SK-N-SH (cell line): ENCODE results near the gene TRAPPC3. TPM values are rescaled to one million over a fixed set of nuclear protein-coding genes. Genes with fewer than 3 reads are reported as not detected.

Experiments
- CTCF ChIA-PET: fragments of 300-600, 350-600 bp; formaldehyde crosslinking; extraction: SDS; loops from one replicate; lab custom pipeline; 2021; lab: Yijun Ruan, JAX
- POLR2A ChIA-PET: fragments of 350-600 bp; sonication (Branson Sonifier 250); formaldehyde crosslinking; extraction: SDS; loops from one replicate; lab custom pipeline; 2020; ENCODE audit warnings: antibody characterized with exemption, inconsistent platforms; lab: Yijun Ruan, JAX
- DNase-seq: peaks from one replicate; pipeline ENCODE4 v3.0.0; 2012
- H2AFZ ChIP-seq: fragments of 200-600 bp; sonication (generic); 2 replicates; pipeline ENCODE4 v1.8.1; 2016; ENCODE audit warnings: antibody characterized with exemption, mild to moderate bottlenecking, low read depth
- H3F3A ChIP-seq: fragments of 200-600 bp; sonication (generic); replicated peaks from 2 replicates; pipeline ENCODE3; 2016; ENCODE audit warnings: antibody characterized with exemption, mild to moderate bottlenecking; ENCODE audit not compliant: insufficient read depth
- H3K27ac ChIP-seq, 2 experiments: fragments of 200-500 bp in 1 of 2; fragments of 200-600 bp in 1 of 2; sonication (Bioruptor generic) in 1 of 2; sonication (generic), shearing (Covaris generic) in 1 of 2; 2 replicates each; pipeline versions ENCODE4 v1.5.1 to v1.6.1; 2014 to 2016; ENCODE audit warnings: low read depth in 2 of 2, inconsistent platforms in 1 of 2, low read length in 1 of 2, mild to moderate bottlenecking in 1 of 2, mixed read lengths in 1 of 2
- H3K27me3 ChIP-seq: fragments of 200-600 bp; sonication (generic), shearing (Covaris generic); 2 replicates; pipeline ENCODE4 v1.6.1; 2016; ENCODE audit warnings: mixed run types; ENCODE audit not compliant: insufficient read depth
- H3K36me3 ChIP-seq, 2 experiments: fragments of 200-500 bp in 1 of 2; fragments of 200-600 bp in 1 of 2; sonication (Bioruptor generic) in 1 of 2; sonication (generic) in 1 of 2; replicated peaks in 1 of 2; 2 replicates each; pipeline versions ENCODE3 to v1.5.1; 2014 to 2016; ENCODE audit warnings: low read length in 1 of 2, mild to moderate bottlenecking in 1 of 2; ENCODE audit not compliant: insufficient read depth in 2 of 2, control insufficient read depth in 1 of 2
- H3K4me1 ChIP-seq, 2 experiments: fragments of 200-500 bp in 1 of 2; fragments of 200-600 bp in 1 of 2; sonication (Bioruptor generic) in 1 of 2; sonication (generic), shearing (Covaris generic) in 1 of 2; 2 replicates each; pipeline versions ENCODE4 v1.5.1 to v1.6.1; 2014 to 2016; ENCODE audit warnings: low read depth in 1 of 2, low read length in 1 of 2, mixed run types in 1 of 2; ENCODE audit not compliant: insufficient read depth in 2 of 2, control insufficient read depth in 1 of 2
- H3K4me2 ChIP-seq: fragments of 200-600 bp; sonication (generic), shearing (Covaris generic); 2 replicates; pipeline ENCODE4 v1.6.1; 2017; ENCODE audit warnings: mixed run types
- H3K4me3 ChIP-seq, 2 experiments: fragments of 200-500 bp in 1 of 2; fragments of 200-600 bp in 1 of 2; sonication (Bioruptor generic) in 1 of 2; sonication (generic), shearing (Covaris generic) in 1 of 2; 2 replicates each; pipeline versions ENCODE4 v1.5.1 to v1.8.1; 2014 to 2016; ENCODE audit warnings: low read depth in 2 of 2, inconsistent platforms in 1 of 2, low read length in 1 of 2, mild to moderate bottlenecking in 1 of 2, mixed read lengths in 1 of 2, moderate library complexity in 1 of 2
- H3K79me2 ChIP-seq: fragments of 200-600 bp; sonication (generic); 2 replicates; pipeline ENCODE4 v1.8.1; 2017; ENCODE audit warnings: mild to moderate bottlenecking; ENCODE audit not compliant: insufficient read depth
- H3K9ac ChIP-seq: fragments of 200-600 bp; sonication (generic); 2 replicates; pipeline ENCODE4 v1.6.1; 2017; ENCODE audit warnings: mixed run types
- H3K9me2 ChIP-seq: fragments of 200-600 bp; sonication (generic); 2 replicates; pipeline ENCODE4 v1.6.1; 2017; ENCODE audit warnings: mixed run types
- H3K9me3 ChIP-seq: fragments of 200-600 bp; sonication (generic); 2 replicates; pipeline ENCODE4 v1.6.1; 2017; ENCODE audit warnings: mixed run types, mild to moderate bottlenecking, moderate library complexity
- H4K20me1 ChIP-seq: fragments of 200-600 bp; sonication (generic); 2 replicates; pipeline ENCODE4 v1.6.1; 2017; ENCODE audit warnings: mild to moderate bottlenecking, mixed run types; ENCODE audit not compliant: insufficient read depth
- ELF1 ChIP-seq: IDR thresholded peaks from 2 replicates; pipeline ENCODE4 v1.4.0; 2012
- FOSL2 ChIP-seq: IDR thresholded peaks from 2 replicates; pipeline ENCODE4 v1.4.0; 2012; ENCODE audit warnings: low read depth, mild to moderate bottlenecking, moderate library complexity, borderline replicate concordance
- GABPA ChIP-seq: IDR thresholded peaks from 2 replicates; pipeline ENCODE4 v1.4.0; 2012; ENCODE audit warnings: low read depth, mild to moderate bottlenecking
- JUND ChIP-seq: IDR thresholded peaks from 2 replicates; pipeline ENCODE4 v1.4.0; 2012
- MAX ChIP-seq: IDR thresholded peaks from 2 replicates; pipeline ENCODE4 v1.4.0; 2012; ENCODE audit warnings: low read depth
- MEF2A ChIP-seq: IDR thresholded peaks from 2 replicates; pipeline ENCODE4 v1.4.0; 2012; ENCODE audit warnings: low read depth, borderline replicate concordance
- MXI1 ChIP-seq: IDR thresholded peaks from 2 replicates; pipeline ENCODE4 v1.6.1; 2012; ENCODE audit warnings: mild to moderate bottlenecking, low read depth, low read length, improper control_type of control experiment
- POLR2AphosphoS5 ChIP-seq: IDR thresholded peaks from 2 replicates; pipeline ENCODE4 v1.6.1; 2012; ENCODE audit warnings: low read depth, low read length
- RXRA ChIP-seq: IDR thresholded peaks from 2 replicates; pipeline ENCODE4 v1.4.0; 2012; ENCODE audit warnings: low read depth, mild to moderate bottlenecking, borderline replicate concordance
- SIN3A ChIP-seq: IDR thresholded peaks from 2 replicates; pipeline ENCODE4 v1.6.1; 2012; ENCODE audit warnings: low read depth, mild to moderate bottlenecking, low read length, moderate library complexity, borderline replicate concordance
- SMC3 ChIP-seq: IDR thresholded peaks from 2 replicates; pipeline ENCODE4 v1.6.1; 2012; ENCODE audit warnings: low read depth, low read length, improper control_type of control experiment
- TAF1 ChIP-seq: IDR thresholded peaks from 2 replicates; pipeline ENCODE4 v1.6.1; 2012; ENCODE audit warnings: low read depth, mild to moderate bottlenecking, low read length, moderate library complexity, borderline replicate concordance
- TEAD4 ChIP-seq: IDR thresholded peaks from 2 replicates; pipeline ENCODE4 v1.4.0; 2012; ENCODE audit warnings: mild to moderate bottlenecking, borderline replicate concordance; ENCODE audit not compliant: insufficient read depth
- ZBTB33 ChIP-seq: IDR thresholded peaks from 2 replicates; pipeline ENCODE4 v1.4.0; 2012; ENCODE audit warnings: low read depth, borderline replicate concordance
- WGBS: methylation state at CpG from one replicate; pipeline ENCODE4 v1.1.6; 2017; ENCODE audit warnings: low lambda C conversion rate; 5-methylcytosine and 5-hydroxymethylcytosine counted together
- polyA plus RNA-seq, 3 experiments: library from polyadenylated mRNA; depleted of rRNA; stranded (reverse); fragments of >200 nt; gene quantifications; 2 replicates each; pipeline ENCODE4 v1.2.3, GENCODE V29; 2012

TRAPPC3 gene
- polyA plus RNA-seq, 1 of the 3 experiments (the other 2 are of a cell fraction), result 149 TPM

GRCh38 chr1:36155408-36156328 lies 6.4 kb upstream of the TRAPPC3 start, which contains the start of gene MAP7D1:
TSS of gene MAP7D1 (plus strand) at chr1:36156160. CDS start at chr1:36156418, 258 bp downstream.
- CTCF ChIA-PET, result interaction anchor here (0.7 to 5.6 kb wide), 8 partner anchors 32 to 213 kb away, joined by 3 to 49 read pairs (median 4); partner anchors contain the start of gene THRAP3
- DNase-seq, result peak; percentile 94

More at GRCh38 chr1:36155408-36156328, 6.4 kb upstream of the TRAPPC3 start, which contains the start of gene MAP7D1:
- no peaks in the 10 kb centered on the region for H3K9me3 ChIP-seq
- H3K36me3 ChIP-seq, result peaks cover 6 to 8% of the 10 kb centered on the region in 2 experiments
- H3F3A ChIP-seq, result peaks cover 13% of the 10 kb centered on the region
- peak within 1 kb of the TSS; percentile 87 to 99 for H3K4me3 ChIP-seq
- peaks cover 59% of the 10 kb centered on the region for H3K79me2 ChIP-seq
- TF ChIP-seq MEF2A (no peak), JUND (peak; percentile 80; the same call in 1 of the 2 replicates), ELF1 (no peak), SIN3A (peak; percentile 41; the same call in 1 of the 2 replicates), TAF1 (peak; percentile 52; the same call in 1 of the 2 replicates), ZBTB33 (no peak), GABPA (no peak), POLR2AphosphoS5 (peak; percentile 54), TEAD4 (no peak), MXI1 (peak; percentile 32; the same call in 1 of the 2 replicates), SMC3 (no peak), FOSL2 (peak; percentile 91), RXRA (no peak), MAX (no peak)
- TF ChIP-seq, all 33 proteins: peak for 6
- 0% methylated on average over 9 of the region's 88 CpGs for WGBS
- no peaks in the 10 kb centered on the region for H3K27me3 ChIP-seq
- POLR2A ChIA-PET, result interaction anchor here (0.7 to 1.3 kb wide), 3 partner anchors 22 to 68 kb away, joined by 3 read pairs; partner anchors contain the start of gene THRAP3
- H3K9me2 ChIP-seq, result no peaks in the 10 kb centered on the region
- peak within 1 kb of the TSS; percentile 98 for H3K9ac ChIP-seq
- peaks cover 37% of the 10 kb centered on the region for H4K20me1 ChIP-seq
- peak within 1 kb of the TSS; percentile 90 to 98 for H3K27ac ChIP-seq
- peak within 1 kb of the TSS; percentile 98 for H3K4me2 ChIP-seq
- H3K4me1 ChIP-seq, result peaks cover 39 to 46% of the 10 kb centered on the region in 2 experiments
- H2AFZ ChIP-seq, result peak within 1 kb of the TSS; percentile 32; the same call in 1 of the 2 replicates
